Measurements from ENCODE around the gene FAM124B.

GRCh38 chr2:224432003-224432579, 30.2 kb upstream of the FAM124B start:
- TF ChIP-seq RAD21 (IDR thresholded peaks at IDR 0.05) (no peak), ATF3 (IDR thresholded peaks at IDR 0.05) (no peak), CTCF (IDR thresholded peaks at IDR 0.05; ENCODE audit: low read depth, low read length, missing input control) (no peak), NR2F2 (IDR thresholded peaks at IDR 0.05) (no peak)
